GM21526 (cell line): ENCODE measurements around the gene PKP1.

ENCODE experiments used
- ATAC-seq: cut with Tn5 transposase; IDR thresholded peaks from one replicate; pipeline ENCODE4 v1.9.1; 2021; ENCODE audit warnings: moderate library complexity; ENCODE audit not compliant: unreplicated experiment, low FRiP score

PKP1 gene

DNA sequence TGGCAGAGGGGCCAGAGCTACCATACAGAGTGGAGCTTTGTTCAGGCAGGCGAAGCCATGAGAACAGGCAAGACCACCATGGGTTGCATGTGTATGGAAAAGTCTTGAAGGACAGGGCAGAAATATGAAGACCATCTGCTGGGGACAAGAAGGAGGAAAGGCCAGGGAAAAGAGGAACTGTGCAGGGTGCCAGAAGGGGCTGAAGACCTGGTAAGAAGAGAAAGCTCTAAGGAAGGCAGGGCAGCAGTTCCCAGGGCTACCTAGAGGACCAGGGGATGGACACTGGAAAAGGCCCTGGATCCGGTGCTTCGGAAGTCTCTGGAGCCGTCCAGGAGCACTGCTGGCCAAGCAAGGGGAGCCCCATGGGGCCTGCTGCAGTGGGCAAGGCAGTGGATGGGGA is 43.4 kb downstream of the PKP1 start:
- ATAC-seq: no peak

DNA sequence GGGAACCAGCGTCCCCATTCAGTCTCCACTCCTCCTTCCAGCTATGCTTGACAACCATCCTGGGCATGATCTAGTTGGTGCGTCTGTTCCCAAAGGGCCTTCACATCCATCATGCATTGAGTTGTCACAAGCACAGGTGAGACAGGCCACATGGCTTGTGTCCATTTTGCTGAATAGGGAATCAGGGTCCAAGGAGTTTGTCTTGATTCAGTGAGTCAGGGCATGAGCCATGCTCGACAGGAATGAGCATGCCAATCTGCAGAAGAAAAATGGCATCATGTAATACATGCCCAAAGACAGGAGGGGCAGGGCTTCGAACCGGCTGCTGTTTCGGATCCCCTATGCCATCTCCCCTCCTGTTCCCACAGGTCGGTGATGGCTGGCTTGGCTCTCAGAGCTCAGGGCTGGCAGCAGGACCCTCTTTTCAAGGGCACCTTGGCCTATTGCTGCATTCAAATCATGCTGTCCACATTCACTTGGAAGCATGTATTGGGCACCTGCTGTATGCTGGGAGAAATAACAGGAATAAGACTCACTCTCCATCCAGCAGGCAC is 44.5 kb downstream of the PKP1 start:
- no peak for ATAC-seq

DNA sequence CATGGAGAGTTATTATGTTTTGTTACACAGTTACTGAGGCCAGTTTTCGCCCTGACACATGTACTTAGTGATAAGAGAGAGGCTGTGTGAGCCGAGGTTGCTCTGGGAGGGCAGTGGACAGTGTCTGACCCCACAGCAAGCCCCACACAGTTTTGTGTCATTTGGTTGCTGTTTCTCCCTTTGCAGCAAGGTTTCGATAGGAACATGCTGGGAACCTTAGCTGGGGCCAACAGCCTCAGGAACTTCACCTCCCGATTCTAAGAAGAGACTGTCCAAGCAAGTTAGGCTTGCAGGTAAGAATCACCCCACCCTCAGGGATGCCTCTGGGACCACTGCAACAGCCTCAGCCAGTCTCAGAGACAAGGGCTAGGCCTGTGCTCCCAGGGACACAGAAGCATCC is 45.3 kb downstream of the PKP1 start:
- no peak for ATAC-seq

DNA sequence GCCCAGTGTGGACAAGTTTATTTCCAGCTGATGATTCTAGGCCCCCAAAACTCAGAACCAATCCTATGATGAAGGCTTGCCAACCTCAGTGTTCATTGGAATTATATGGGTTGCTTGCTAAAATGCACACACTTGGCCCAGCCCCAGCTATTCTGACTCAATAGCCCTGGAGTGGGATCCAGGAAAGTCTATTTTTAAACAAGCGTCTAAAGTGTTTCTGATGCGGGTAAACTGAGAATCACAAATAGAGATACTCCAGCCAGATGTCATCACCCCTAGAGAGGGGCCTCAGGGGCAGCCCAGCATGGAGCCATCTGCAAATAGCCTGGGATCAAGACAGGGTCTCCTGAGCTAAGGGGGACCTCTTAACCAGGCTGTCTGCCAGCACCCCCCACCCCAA is 46.0 kb downstream of the PKP1 start:
- no peak for ATAC-seq

DNA sequence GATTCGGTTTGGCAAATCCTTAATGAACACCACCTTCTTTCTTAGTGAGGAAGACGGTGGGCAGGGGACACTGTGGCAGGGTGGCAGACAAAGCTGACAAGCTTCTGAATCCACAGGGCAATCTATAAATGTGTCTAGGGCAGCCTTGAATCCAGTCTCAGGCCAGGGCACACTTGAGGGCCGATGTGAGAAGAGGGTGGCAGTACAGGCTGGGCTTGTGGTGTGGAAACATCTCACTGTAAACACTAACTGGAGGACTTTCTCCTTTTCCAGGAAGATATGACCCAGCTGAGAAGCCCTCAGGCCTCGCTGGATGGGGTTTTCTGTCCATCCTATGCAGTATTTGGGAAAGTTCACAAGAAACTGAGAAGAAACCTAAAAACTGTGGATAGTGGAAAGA is 46.5 kb downstream of the PKP1 start:
- ATAC-seq: no peak

DNA sequence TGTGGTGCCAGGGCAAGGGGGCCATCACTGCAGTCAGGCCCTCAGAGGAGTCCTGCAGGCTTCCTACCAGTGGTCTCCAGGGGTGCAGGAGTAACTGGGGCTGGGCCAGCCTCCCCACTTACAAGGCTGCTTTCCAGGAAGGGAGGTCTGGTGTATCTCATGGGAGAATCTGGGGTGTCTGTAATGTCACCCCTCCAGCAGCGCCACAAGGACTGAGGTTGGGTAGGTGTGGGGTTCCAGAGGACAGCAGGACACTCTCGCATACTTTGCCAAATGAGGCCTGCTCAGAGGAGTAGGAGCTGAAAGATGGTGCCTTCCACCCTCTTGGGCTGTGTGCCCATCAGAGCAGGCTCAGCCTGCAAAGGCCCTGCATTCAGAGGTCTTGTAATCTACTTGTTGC is 47.2 kb downstream of the PKP1 start:
- ATAC-seq: no peak

DNA sequence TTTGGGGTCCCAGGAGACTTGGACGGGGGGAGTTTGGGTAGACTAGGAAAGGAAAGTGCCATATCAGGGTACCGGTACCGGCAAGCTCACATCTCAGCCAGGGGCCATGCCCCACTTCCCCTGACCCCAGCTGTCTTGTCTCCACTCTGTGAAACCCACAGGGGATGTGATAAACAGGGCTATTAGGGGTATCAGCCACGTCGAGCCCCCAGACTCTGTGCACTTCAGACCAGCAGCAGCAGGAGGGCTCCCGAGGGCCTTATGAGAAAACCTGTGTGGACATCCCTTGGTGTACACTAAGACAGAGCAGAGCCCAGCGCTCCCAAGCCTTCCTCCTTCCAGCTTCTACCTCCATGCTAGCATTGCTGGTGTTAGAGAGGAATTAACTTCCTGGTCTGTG is 47.9 kb downstream of the PKP1 start:
- no peak for ATAC-seq

- ATAC-seq: no peak
Observed at GRCh38 chr1:201332021-201332420, 48.7 kb downstream of the PKP1 start.

GRCh38 chr1:201332616-201333335 is 49.5 kb downstream of the PKP1 start:
- no peak for ATAC-seq

DNA sequence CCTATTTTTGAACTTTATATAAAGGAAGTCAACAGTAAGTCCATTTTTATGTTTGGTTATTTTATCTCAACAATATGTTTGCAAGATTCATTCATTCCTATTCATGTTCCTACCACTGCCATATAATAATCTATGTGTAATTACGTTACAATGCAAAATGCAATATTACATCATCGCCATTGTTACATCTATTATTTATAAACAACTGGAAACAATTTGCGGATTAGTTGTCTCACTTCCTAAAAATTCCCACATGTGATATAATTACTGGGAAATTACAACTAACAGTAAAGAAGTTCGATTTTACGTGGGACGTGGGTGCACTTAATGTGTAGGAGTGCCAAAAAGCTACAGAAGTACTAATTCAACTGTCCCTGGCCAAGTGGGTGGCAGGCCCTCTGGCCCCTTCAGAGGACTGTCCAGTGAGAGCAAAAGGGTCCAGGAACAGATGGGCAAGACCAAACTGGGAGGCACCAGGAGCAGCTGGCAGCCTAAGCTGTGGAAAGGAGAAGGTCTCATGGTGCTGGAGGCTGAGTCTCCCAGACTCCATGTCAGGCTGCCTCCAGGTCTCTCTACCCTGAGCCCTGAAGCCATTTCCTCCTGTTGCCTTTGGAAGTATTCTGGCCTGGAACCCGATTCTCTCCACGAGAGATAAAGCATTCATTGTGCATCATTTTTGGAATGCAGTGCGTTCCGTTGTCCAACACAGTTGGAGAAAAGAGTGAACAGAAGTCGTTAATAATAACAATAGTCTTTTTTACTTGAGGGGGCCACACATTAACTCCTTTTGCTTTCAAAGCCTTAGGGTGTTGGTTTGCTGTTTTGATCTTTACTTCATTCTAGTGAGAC is 51.2 kb downstream of the PKP1 start:
- ATAC-seq: no peak

DNA sequence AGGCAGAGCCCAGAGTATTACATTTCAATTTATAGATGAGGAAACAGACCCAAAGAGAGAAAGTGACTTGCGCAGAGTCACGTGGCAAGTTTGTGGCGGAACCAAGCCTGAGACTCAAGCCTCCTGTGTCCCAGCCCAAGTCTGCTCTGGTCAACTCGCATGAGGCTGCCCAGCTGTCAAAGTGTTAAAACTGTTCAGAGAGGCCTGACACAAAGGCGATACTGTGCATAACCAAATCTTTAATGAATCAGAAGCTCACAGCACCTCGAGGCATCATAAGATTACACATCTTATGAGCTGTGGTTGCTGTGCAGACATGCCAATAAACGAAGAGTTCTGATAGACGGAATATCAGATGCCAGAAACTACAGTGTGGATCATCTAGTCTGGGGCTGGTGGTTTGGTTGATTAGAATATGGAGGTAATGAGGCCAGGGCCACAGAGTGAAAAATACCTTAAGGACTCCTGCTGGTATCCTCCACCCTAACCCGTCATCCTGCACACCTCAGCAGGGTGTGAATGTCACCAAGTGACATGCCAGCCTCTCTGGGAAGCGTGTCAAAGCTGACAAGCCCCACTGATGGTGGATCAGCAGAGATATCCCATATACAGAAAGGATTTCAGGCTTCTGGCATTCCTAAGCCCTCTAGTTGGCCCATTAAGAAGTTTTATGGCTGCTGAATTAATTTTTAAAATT is 52.0 kb downstream of the PKP1 start:
- no peak for ATAC-seq

DNA sequence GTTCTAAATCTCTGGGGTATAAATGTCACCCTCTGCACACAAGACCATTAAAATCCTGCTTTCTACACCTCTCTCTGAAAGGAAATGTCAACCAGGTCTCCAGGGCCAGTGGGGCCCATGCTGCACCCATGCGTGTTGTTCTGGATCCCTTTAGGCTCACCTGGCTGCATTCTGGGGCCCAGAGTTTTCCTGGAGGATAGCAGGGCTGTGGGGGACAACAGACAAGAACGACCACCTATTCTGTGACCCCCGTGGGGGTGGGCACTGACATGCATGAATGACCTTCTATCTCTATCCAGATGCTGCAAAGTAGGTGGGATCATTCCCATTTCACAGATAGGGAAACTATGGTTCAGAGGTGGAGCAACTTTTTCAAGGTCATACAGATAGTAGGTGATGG is 52.6 kb downstream of the PKP1 start:
- no peak for ATAC-seq

- no peak for ATAC-seq
Observed at GRCh38 chr1:201336711-201337450, 53.6 kb downstream of the PKP1 start.

DNA sequence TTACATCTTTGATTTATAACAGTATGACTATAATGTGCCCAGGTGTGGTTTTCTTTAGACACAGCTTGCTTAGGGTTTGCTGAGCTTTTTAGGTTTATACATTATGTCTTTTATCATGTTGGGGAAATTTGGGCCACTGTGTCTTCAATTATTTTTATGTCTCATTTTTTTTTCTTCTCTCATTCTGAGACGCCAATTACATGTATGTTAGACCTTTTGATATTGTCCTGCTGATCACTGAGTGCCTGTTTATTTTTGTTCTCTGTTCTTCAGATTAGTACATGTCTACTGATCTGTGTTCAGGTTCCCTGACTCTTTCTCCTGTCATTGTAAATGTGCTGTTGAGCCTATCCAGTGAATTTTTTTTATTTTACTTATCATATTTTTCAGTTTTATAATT is 58.1 kb downstream of the PKP1 start:
- ATAC-seq: no peak

DNA sequence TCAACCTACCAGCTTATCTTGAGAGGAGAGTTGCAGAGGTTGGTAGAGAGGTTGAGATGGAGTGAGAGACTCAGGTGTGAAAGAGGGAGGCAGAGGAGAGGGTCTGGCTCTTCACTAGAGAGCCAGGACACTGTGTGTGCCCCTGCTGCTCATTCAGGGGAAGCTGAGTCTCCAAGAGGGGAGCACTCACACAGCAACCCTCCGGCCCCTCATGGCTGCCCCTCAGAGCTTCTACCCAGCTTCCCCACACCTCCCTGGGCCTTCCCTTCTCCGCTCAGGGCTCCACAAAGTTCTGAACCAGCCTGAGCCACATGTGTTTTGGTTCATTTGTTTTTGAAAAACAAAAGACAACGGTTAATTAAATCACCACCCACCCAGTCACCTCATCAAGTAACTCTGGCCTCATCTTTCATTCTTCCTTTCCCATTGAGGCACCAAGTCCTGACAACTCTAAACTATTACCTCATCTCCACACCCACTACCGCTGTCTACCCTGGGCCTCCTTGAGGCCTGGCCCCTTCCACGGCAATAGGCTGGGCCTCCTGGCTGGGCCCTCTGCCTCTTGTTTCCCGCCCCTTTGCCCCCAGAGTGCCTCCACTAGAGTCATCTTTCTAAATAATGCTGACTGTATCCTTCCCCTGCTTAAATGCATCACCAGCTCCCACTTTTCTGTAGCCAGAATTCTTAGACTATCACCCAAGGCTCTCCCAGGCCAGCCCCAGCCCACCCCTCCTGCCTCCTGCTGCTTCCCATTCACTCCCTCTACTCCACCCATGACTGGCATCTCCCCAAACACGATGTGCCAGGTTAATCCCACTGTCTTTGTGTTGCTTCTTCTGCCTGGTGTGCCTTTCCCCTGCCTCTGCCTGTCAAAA is 61.1 kb downstream of the PKP1 start:
- ATAC-seq: no peak

- no peak for ATAC-seq
Observed at GRCh38 chr1:201345081-201345355, 61.7 kb downstream of the PKP1 start.

DNA sequence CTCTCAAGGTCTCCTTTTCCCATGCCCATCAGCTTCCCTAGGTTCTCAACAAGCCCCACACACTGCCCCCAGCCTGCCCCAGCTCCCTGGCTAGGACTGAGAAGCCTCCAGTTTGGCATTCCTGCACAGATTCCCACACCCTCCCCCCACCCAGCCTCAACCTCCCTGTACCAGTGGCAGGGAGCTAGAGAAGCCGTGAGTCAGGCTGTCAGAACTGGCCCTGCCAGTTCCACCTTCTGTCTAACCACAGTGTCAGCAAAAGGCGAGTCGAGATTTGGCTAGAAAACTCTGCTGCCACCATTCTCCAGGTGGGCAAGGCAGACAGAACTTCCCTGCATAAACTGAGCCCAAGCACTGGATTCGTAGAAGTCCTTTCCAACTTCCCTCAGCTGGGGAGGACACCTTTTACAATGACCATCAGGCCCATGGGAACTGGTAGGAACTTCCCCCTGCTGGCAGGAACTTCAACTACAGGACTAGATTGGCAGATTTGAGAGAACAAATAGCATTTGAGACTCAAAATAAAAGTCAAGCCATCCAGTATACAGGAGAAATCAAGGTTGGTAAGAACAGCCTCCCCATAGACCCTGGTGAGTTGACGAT is 63.1 kb downstream of the PKP1 start:
- ATAC-seq: no peak

DNA sequence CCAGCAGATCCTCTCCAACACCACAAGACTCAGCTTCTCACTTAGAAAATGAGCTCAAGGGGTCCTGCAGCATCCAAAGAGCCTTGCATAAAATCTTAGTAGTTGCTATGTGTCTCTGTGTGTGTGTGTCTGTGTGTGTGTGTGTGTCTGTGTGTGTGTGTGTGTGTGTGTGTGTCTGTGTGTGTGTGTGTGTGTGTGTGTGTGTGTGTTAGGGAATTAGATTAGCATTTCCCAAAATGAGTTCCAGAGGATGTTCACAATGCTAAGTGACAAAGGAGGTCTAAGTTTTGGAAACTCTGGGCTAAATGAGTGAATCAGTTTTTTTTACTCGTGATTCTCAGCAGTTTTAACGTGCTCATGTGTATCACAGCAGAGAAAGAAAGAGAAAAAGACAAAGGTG is 63.7 kb downstream of the PKP1 start:
- no peak for ATAC-seq

DNA sequence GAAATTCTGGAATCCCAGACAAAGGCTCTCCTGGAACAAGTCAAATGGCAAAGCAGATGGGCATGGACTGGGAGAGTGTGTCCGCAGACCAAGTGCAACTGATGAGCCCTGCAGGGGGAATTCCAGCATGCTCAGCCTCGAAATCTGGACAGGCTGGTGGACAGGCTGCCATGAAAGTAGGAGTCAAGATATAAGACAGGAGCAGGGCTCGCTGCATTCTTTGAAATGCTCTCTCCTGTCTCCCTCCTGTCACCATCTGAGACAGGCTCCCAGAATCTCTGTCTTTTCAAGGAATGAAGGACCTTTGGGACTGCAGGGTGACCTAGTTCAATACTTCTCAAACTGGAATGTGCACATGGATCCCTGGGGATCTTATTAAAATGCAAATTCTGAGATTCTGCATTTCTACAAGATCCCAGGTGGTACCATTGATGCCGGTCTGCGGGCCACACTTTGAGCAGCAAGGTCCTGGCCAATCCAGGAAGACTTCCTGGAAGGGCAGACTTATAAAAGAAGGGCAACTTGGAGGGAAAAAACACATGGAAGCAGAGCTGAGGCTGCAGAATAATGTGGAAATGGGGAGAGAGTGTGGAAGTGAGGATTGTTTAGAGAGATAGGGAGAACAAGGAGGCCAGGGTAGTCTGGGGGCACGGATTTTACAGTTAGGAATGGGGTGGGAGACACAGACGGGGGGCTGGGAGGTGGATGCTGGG is 64.3 kb downstream of the PKP1 start:
- no peak for ATAC-seq
